Neural crest cell (in vitro differentiated cells): ENCODE measurements around the gene CES2. TPM values are rescaled to one million over a fixed set of nuclear protein-coding genes. Genes with fewer than 3 reads are reported as not detected.

Experiments
- DNase-seq: peaks from one replicate; pipeline ENCODE4 v3.0.0; 2021; ENCODE audit warnings: low read depth, mixed read lengths, low spot score
- H3K27ac Mint-ChIP-seq: one replicate; pipeline ENCODE4 v1.8.0; 2021; ENCODE audit warnings: mild to moderate bottlenecking, mixed read lengths; ENCODE audit not compliant: unreplicated experiment
- H3K27me3 Mint-ChIP-seq: 2 replicates; pipeline ENCODE4 v1.8.0; 2021; ENCODE audit warnings: low read depth, mild to moderate bottlenecking, mixed read lengths
- H3K36me3 Mint-ChIP-seq: 2 replicates; pipeline ENCODE4 v1.8.0; 2021; ENCODE audit warnings: low read depth, mild to moderate bottlenecking, mixed read lengths
- H3K4me1 Mint-ChIP-seq: 2 replicates; pipeline ENCODE4 v1.8.0; 2021; ENCODE audit warnings: mixed read lengths
- H3K4me3 Mint-ChIP-seq: one replicate; pipeline ENCODE4 v1.8.0; 2021; ENCODE audit warnings: mild to moderate bottlenecking, mixed read lengths
- H3K9me3 Mint-ChIP-seq: 2 replicates; pipeline ENCODE4 v1.8.0; 2021; ENCODE audit warnings: mixed read lengths
- total RNA-seq: library from RNA; stranded (reverse); gene quantifications from 2 replicates; pipeline ENCODE4 v1.2.1, GENCODE V29; 2021
- TF ChIP-seq, protein P1 (sequence below): fragments of 200-600 bp; sonication (generic); conservative IDR thresholded peaks from 2 replicates; pipeline ENCODE4 v1.5.0; 2021; ENCODE audit warnings: antibody characterized with exemption, mild to moderate bottlenecking

CES2 gene
- total RNA-seq, 1 donor from 2014 or later, result 52.5 TPM

DNA sequence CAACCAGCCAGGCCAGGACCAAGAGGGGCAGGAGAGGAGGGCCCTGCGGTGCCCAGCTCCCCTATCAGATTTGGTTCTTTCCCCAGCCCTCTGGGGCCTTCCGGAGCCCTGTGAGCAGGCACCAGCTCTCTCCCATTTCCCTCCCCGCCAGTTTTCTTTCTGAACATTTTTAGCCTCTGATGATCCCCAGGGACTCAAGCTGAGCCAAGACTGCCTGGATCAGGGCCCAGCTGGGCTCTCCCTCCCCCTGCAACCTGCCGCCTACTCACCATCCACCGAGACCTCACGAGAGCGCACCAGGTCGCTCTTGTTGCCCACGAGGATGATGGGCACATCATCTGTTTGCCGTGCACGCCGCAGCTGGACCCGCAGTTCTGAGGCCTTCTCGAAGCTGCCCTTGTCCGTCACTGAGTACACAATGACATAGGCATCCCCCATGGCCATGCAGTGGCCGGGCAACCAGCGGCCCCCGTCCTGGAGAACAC is 12.0 kb upstream of the CES2 start:
- Mint-ChIP-seq H3K9me3 (no peaks in the 10 kb centered on the region), H3K4me1 (peaks cover 7% of the 10 kb centered on the region), H3K27ac (peak overlapping the region; percentile 19), H3K36me3 (no peaks in the 10 kb centered on the region), H3K27me3 (peaks cover 70% of the 10 kb centered on the region), H3K4me3 (no peak overlapping the region)
- TF ChIP-seq, protein P1, sequence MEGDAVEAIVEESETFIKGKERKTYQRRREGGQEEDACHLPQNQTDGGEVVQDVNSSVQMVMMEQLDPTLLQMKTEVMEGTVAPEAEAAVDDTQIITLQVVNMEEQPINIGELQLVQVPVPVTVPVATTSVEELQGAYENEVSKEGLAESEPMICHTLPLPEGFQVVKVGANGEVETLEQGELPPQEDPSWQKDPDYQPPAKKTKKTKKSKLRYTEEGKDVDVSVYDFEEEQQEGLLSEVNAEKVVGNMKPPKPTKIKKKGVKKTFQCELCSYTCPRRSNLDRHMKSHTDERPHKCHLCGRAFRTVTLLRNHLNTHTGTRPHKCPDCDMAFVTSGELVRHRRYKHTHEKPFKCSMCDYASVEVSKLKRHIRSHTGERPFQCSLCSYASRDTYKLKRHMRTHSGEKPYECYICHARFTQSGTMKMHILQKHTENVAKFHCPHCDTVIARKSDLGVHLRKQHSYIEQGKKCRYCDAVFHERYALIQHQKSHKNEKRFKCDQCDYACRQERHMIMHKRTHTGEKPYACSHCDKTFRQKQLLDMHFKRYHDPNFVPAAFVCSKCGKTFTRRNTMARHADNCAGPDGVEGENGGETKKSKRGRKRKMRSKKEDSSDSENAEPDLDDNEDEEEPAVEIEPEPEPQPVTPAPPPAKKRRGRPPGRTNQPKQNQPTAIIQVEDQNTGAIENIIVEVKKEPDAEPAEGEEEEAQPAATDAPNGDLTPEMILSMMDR, result no peak
- DNase-seq, result no peak

DNA sequence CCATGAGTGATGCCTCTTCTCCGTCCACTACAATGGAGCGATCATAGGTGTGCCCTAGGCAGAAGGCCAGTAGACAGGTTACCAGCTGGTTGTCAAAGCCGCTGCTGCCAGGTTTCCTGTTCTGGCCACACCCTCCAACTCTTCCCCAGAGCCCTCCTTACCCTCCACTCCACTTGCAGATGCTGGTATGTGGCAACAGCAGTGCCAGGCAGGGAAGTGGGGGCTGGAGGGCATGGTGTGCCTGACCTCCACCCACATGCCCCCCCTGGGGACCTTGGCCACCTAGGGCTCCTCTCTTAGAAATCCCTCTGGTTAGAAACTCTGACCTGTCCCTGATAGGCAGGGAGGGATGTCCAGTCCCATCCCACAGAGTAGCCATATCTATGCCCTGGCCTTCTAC is 11.4 kb upstream of the CES2 start:
- TF ChIP-seq, protein P1, result no peak
- Mint-ChIP-seq H3K27me3 (peaks cover 75% of the 10 kb centered on the region), H3K27ac (no peak overlapping the region), H3K9me3 (no peaks in the 10 kb centered on the region), H3K36me3 (no peaks in the 10 kb centered on the region), H3K4me3 (no peak overlapping the region), H3K4me1 (peaks cover 7% of the 10 kb centered on the region)
- no peak for DNase-seq

DNA sequence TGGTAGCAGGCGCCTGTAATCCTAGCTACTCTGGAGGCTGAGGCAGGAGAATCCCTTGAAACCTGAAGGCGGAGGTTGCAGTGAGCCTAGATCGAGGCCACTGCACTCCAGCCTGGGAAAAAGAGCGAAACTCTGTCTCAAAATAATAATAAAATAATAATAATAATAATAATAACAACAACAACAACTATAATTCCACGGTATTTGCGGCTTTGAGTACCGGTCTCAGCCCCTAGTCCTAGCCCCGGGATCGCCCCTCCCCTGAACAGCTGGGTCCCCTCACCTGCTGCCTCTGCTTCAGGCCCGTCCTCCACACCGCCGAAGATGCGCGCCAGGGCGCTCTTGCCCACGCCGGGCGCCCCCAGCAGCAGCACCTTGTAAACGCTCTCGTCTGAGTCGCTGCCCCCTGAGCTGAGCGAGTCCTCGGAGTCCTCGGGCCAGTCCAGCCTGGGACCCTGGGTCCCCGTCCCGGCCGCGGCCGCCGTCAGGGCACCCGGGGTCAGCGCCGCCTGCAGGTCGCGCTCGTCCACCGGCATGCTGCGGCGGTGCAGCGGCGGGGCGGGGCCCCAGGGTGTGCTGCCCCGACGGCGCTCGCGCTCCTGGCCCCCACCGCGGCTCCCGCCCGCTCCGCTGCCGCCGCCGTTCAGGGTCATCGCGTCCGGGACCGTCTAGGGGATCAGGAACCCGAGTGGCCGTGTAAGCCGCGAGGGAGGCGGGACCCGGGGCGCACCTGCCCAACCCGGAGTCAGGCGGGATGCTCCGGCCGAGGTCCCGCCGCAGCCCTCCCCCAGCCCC is 10.6 kb upstream of the CES2 start:
- no peaks in the 10 kb centered on the region for H3K9me3 Mint-ChIP-seq
- peaks cover 7% of the 10 kb centered on the region for H3K4me1 Mint-ChIP-seq
- TF ChIP-seq, protein P1, result peak; percentile 56
- H3K4me3 Mint-ChIP-seq, result no peak overlapping the region
- no peaks in the 10 kb centered on the region for H3K36me3 Mint-ChIP-seq
- peaks cover 74% of the 10 kb centered on the region for H3K27me3 Mint-ChIP-seq
- no peak overlapping the region for H3K27ac Mint-ChIP-seq
- DNase-seq, result peak; percentile 43

DNA sequence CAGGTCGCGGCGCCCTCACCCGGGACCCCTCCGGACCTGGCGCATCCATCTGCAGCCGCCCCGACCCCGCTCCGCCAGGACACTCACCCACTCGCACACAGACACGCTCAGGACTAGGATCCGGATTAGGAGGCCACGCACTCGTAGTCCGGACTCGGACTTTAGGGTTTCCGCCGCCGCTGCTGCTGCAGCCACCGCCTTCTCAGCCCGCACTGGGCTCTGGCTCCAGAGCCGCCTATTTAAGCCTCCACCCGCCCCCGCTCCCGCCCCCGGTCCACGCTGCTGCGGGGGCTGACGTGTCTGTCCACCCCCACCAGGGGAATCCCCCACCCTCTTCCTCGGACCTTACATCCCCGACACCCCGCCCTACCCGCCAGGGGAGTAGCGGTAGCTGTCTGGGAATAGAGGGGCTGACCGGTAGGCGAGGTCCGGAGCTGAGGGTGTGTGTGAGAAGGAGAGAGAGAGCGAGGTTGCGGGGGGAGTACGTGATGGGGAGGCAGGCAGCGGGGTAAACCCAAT is 9.9 kb upstream of the CES2 start, which contains the start of gene RRAD:
Gene RRAD, minus strand, starts transcription at position 214 of the 519 bp plus-strand sequence. CDS start 356 bp downstream, outside the sequence.
- H3K9me3 Mint-ChIP-seq, result no peaks in the 10 kb centered on the region
- H3K27me3 Mint-ChIP-seq, result peaks cover 74% of the 10 kb centered on the region
- TF ChIP-seq, protein P1, result no peak
- H3K27ac Mint-ChIP-seq, result no peak within 1 kb of the TSS
- no peak for DNase-seq
- peaks cover 7% of the 10 kb centered on the region for H3K4me1 Mint-ChIP-seq
- no peaks in the 10 kb centered on the region for H3K36me3 Mint-ChIP-seq
- H3K4me3 Mint-ChIP-seq, result peak within 1 kb of the TSS; percentile 15

DNA sequence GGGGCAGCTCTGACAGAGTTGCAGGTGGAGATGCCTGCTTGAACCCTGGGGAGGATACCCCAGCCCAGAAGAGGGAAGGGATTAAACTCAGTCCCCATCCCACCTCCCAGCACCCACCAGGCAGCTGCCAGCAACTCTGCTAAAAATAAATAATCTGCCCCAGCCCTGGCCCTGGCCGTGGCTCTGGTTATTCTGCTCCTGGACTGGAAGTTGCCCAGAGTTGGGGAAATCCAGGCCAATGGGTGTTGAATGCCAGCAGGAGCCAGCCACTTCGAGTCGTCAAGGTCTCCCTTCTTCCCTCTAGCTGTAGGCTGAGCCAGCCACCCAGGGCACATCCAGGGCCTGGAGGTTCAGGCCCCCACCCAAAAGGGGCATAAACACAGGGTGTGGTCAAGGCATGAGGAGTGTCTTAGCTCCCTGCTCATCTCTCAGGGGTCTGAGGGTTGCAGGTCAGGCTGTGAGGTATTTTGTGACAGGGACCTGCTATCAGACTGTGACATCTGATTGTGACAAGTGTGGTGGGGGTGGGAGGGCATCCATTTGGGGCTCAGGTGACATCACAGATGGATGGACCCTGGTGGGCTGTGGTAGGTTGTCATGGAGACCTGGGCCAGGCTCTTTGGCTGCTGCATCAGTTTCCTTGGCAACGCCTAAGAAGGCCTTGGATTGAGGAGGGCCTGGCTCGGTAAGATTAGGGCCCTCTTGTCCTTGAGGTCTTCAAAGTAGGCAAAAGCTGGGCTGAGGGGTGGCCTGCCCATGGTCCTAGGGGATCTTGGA is 9.0 kb upstream of the CES2 start:
- TF ChIP-seq, protein P1, result no peak
- no peak for DNase-seq
- H3K27me3 Mint-ChIP-seq, result peaks cover 69% of the 10 kb centered on the region
- no peaks in the 10 kb centered on the region for H3K36me3 Mint-ChIP-seq
- no peak overlapping the region for H3K27ac Mint-ChIP-seq
- H3K4me1 Mint-ChIP-seq, result peaks cover 7% of the 10 kb centered on the region
- H3K9me3 Mint-ChIP-seq, result no peaks in the 10 kb centered on the region
- peak overlapping the region; percentile 44 for H3K4me3 Mint-ChIP-seq
